HEK293 (cell line): Measurements from ENCODE around the gene CKS2.
A peak's percentile ranks its signal among the peaks of the same experiment; 100 is the strongest.

Experiments used
- CTCF ChIA-PET: fragments of 350-600 bp; formaldehyde crosslinking; extraction: SDS; loops from one replicate; lab custom pipeline; 2021; ENCODE audit warnings: antibody characterized with exemption; lab: Yijun Ruan, JAX
- POLR2A ChIA-PET: fragments of 300-600 bp; formaldehyde crosslinking; extraction: SDS; loops from one replicate; lab custom pipeline; 2020; ENCODE audit warnings: antibody characterized with exemption, inconsistent platforms; lab: Yijun Ruan, JAX
- H3K27ac ChIP-seq: fragments of 200-500 bp; sonication (Bioruptor generic); 2 replicates; pipeline ENCODE4 v1.5.1; 2014; ENCODE audit warnings: low read depth, low read length, control low read depth, inconsistent platforms; ENCODE audit errors: extremely low read depth
- H3K36me3 ChIP-seq, 2 experiments: fragments of 200-500 bp in 1 of 2; sonication (Bioruptor generic) in 1 of 2; 1 replicate in 1 of 2; 2 replicates in 1 of 2; pipeline ENCODE4 v1.5.1; 2014 to 2017; ENCODE audit warnings: inconsistent platforms in 2 of 2, low read length in 2 of 2; ENCODE audit not compliant: control insufficient read depth in 2 of 2, insufficient read depth in 1 of 2
- H3K4me1 ChIP-seq: fragments of 200-500 bp; sonication (Bioruptor generic); 2 replicates; pipeline ENCODE4 v1.5.1; 2014; ENCODE audit warnings: mild to moderate bottlenecking, low read length, inconsistent platforms; ENCODE audit not compliant: control insufficient read depth, insufficient read depth
- H3K4me3 ChIP-seq: 2 replicates; pipeline ENCODE4 v1.5.1; 2011; ENCODE audit warnings: low read depth, mild to moderate bottlenecking, control low read depth, low read length, moderate library complexity
- H3K9me3 ChIP-seq: fragments of 200-500 bp; sonication (Bioruptor generic); 2 replicates; pipeline ENCODE4 v1.5.1; 2014; ENCODE audit warnings: low read depth, low read length, inconsistent platforms; ENCODE audit not compliant: control insufficient read depth, insufficient read depth
- BCL11A ChIP-seq: fragments of 450-650 bp; formaldehyde crosslinking; IDR thresholded peaks from 2 replicates; pipeline ENCODE4 v1.5.1; 2016; ENCODE audit warnings: low read depth, missing biosample characterization, missing genetic modification characterization
- ELK4 ChIP-seq: IDR thresholded peaks from 2 replicates; pipeline ENCODE4 v1.6.1; 2011; ENCODE audit warnings: mild to moderate bottlenecking, low read depth, low read length, borderline replicate concordance
- REPIN1 ChIP-seq: fragments of 450-650 bp; formaldehyde crosslinking; IDR thresholded peaks from 2 replicates; pipeline ENCODE4 v1.5.1; 2017; ENCODE audit warnings: missing biosample characterization, missing genetic modification characterization, low read depth
- SALL2 ChIP-seq: fragments of 450-650 bp; formaldehyde crosslinking; IDR thresholded peaks from 2 replicates; pipeline ENCODE4 v1.5.0; 2017; ENCODE audit warnings: missing biosample characterization, mild to moderate bottlenecking, missing genetic modification characterization, borderline replicate concordance
- SCRT1 ChIP-seq: fragments of 450-650 bp; formaldehyde crosslinking; IDR thresholded peaks from 2 replicates; pipeline ENCODE4 v1.5.1; 2016; ENCODE audit warnings: missing biosample characterization, missing genetic modification characterization, borderline replicate concordance
- SP2 ChIP-seq: fragments of 450-650 bp; formaldehyde crosslinking; IDR thresholded peaks from 2 replicates; pipeline ENCODE4 v1.5.1; 2016; ENCODE audit warnings: missing biosample characterization, missing genetic modification characterization
- TCF7L2 ChIP-seq: IDR thresholded peaks from 2 replicates; pipeline ENCODE4 v1.6.1; 2011; ENCODE audit warnings: low read depth, mild to moderate bottlenecking, inconsistent platforms, low read length, moderate library complexity, borderline replicate concordance
- WT1 ChIP-seq: fragments of 450-650 bp; formaldehyde crosslinking; IDR thresholded peaks from 2 replicates; pipeline ENCODE4 v1.5.1; 2016; ENCODE audit warnings: missing biosample characterization, missing genetic modification characterization
- ZBTB26 ChIP-seq: fragments of 450-650 bp; formaldehyde crosslinking; optimal IDR thresholded peaks from 2 replicates; pipeline ENCODE3; 2016; ENCODE audit warnings: missing biosample characterization, mild to moderate bottlenecking, missing genetic modification characterization
- ZBTB49 ChIP-seq: fragments of 450-650 bp; formaldehyde crosslinking; IDR thresholded peaks from 2 replicates; pipeline ENCODE4 v1.5.1; 2016; ENCODE audit warnings: missing biosample characterization, missing genetic modification characterization, low read depth
- ZBTB6 ChIP-seq: fragments of 450-650 bp; formaldehyde crosslinking; IDR thresholded peaks from 2 replicates; pipeline ENCODE4 v1.5.1; 2017; ENCODE audit warnings: missing biosample characterization, missing genetic modification characterization
- ZFP37 ChIP-seq: fragments of 450-650 bp; formaldehyde crosslinking; IDR thresholded peaks from 2 replicates; pipeline ENCODE4 v1.5.1; 2016; ENCODE audit warnings: missing biosample characterization, missing genetic modification characterization
- ZNF132 ChIP-seq: fragments of 450-650 bp; formaldehyde crosslinking; IDR thresholded peaks from 2 replicates; pipeline ENCODE4 v1.5.1; 2017; ENCODE audit warnings: missing biosample characterization, missing genetic modification characterization, borderline replicate concordance
- ZNF155 ChIP-seq: fragments of 450-650 bp; formaldehyde crosslinking; IDR thresholded peaks from 2 replicates; pipeline ENCODE4 v1.5.1; 2016; ENCODE audit warnings: missing biosample characterization, missing genetic modification characterization
- ZNF16 ChIP-seq: fragments of 450-650 bp; formaldehyde crosslinking; IDR thresholded peaks from 2 replicates; pipeline ENCODE4 v1.5.1; 2016; ENCODE audit warnings: low read depth, missing biosample characterization, missing genetic modification characterization
- ZNF214 ChIP-seq: fragments of 450-650 bp; formaldehyde crosslinking; IDR thresholded peaks from 2 replicates; pipeline ENCODE4 v1.5.1; 2017; ENCODE audit warnings: missing biosample characterization, mild to moderate bottlenecking, missing genetic modification characterization, borderline replicate concordance
- ZNF24 ChIP-seq: fragments of 450-650 bp; formaldehyde crosslinking; IDR thresholded peaks from 2 replicates; pipeline ENCODE4 v1.5.1; 2016; ENCODE audit warnings: missing biosample characterization, missing genetic modification characterization
- ZNF266 ChIP-seq: fragments of 450-650 bp; formaldehyde crosslinking; IDR thresholded peaks from 2 replicates; pipeline ENCODE4 v1.5.1; 2016; ENCODE audit warnings: missing biosample characterization, missing genetic modification characterization, low read depth
- ZNF366 ChIP-seq: fragments of 450-650 bp; formaldehyde crosslinking; conservative IDR thresholded peaks from 2 replicates; pipeline ENCODE4 v1.5.1; 2016; ENCODE audit warnings: missing biosample characterization, missing genetic modification characterization
- ZNF514 ChIP-seq: fragments of 450-650 bp; formaldehyde crosslinking; IDR thresholded peaks from 2 replicates; pipeline ENCODE4 v1.5.1; 2016; ENCODE audit warnings: missing biosample characterization, missing genetic modification characterization
- ZNF629 ChIP-seq: fragments of 450-650 bp; formaldehyde crosslinking; IDR thresholded peaks from 2 replicates; pipeline ENCODE4 v1.5.1; 2017; ENCODE audit warnings: missing biosample characterization, missing genetic modification characterization
- ZNF658 ChIP-seq: fragments of 450-650 bp; formaldehyde crosslinking; IDR thresholded peaks from 2 replicates; pipeline ENCODE4; 2016; ENCODE audit warnings: missing biosample characterization, missing genetic modification characterization
- ZNF677 ChIP-seq: fragments of 450-650 bp; IDR thresholded peaks from 2 replicates; pipeline ENCODE4 v1.5.0; 2018; ENCODE audit warnings: missing biosample characterization, mild to moderate bottlenecking, missing genetic modification characterization, moderate library complexity
- ZNF704 ChIP-seq: fragments of 450-650 bp; formaldehyde crosslinking; IDR thresholded peaks from 2 replicates; pipeline ENCODE4 v1.5.1; 2016; ENCODE audit warnings: missing biosample characterization, missing genetic modification characterization
- ZNF707 ChIP-seq: fragments of 450-650 bp; formaldehyde crosslinking; IDR thresholded peaks from 2 replicates; pipeline ENCODE4 v1.5.1; 2016; ENCODE audit warnings: missing biosample characterization, missing genetic modification characterization
- ZNF76 ChIP-seq: fragments of 450-650 bp; formaldehyde crosslinking; IDR thresholded peaks from 2 replicates; pipeline ENCODE4; 2016; ENCODE audit warnings: low read depth, missing biosample characterization, missing genetic modification characterization, borderline replicate concordance
- ZNF830 ChIP-seq: fragments of 450-650 bp; IDR thresholded peaks from 2 replicates; pipeline ENCODE4 v1.5.0; 2018; ENCODE audit warnings: missing biosample characterization, missing genetic modification characterization, low read depth, mild to moderate bottlenecking, moderate library complexity

Gene CKS2

GRCh38 chr9:89318123-89319014 is 7.4 kb downstream of the CKS2 start, which contains the start of gene SECISBP2 (continued):
- peak; percentile 78 for TF ChIP-seq SP2 (tag by site-specific recombination)

GRCh38 chr9:89319015-89319905 is 8.3 kb downstream of the CKS2 start:
- Histone ChIP-seq H3K4me3 (peak overlapping the region; percentile 85), H3K27ac (peak overlapping the region; percentile 91), H3K9me3 (no peaks in the 10 kb centered on the region), H3K36me3 (peaks cover 11 to 55% of the 10 kb centered on the region in 2 experiments), H3K4me1 (no peaks in the 10 kb centered on the region)
- ChIA-PET POLR2A (interaction anchor here (1.0 to 1.4 kb wide), 2 partner anchors 9 to 230 kb away, joined by 6 to 11 read pairs; no protein-coding TSS in a partner anchor), CTCF (interaction anchor here (1.0 kb wide), 2 partner anchors 13 to 230 kb away, joined by 3 to 5 read pairs; no protein-coding TSS in a partner anchor)
- no peak for TF ChIP-seq ZNF677 (tag by site-specific recombination)
- no peak for TF ChIP-seq ZNF16 (tag by site-specific recombination)
- no peak for TF ChIP-seq ZNF24
- no peak for TF ChIP-seq ZNF214 (tag by site-specific recombination)
- no peak for TF ChIP-seq ZNF658 (tag by site-specific recombination)
- no peak; the same call in 1 of the 2 replicates for TF ChIP-seq ZNF366 (tag by site-specific recombination)
- 0 out of 2 replicates have a peak, but pooled peaks have one; percentile 5 for TF ChIP-seq ZNF76 (tag by site-specific recombination)
- TF ChIP-seq ZNF707 (tag by site-specific recombination) = no peak
- TF ChIP-seq TCF7L2 = no peak
- no peak for TF ChIP-seq ZBTB26 (tag by site-specific recombination)
- TF ChIP-seq ZNF155 (tag by site-specific recombination) = no peak
- peak; percentile 97 for TF ChIP-seq ZNF629 (tag by site-specific recombination)
- no peak for TF ChIP-seq ZNF830 (tag by site-specific recombination)
- TF ChIP-seq SCRT1 (tag by site-specific recombination) = no peak
- TF ChIP-seq SALL2 (tag by site-specific recombination) = no peak
- no peak for TF ChIP-seq ZBTB49 (tag by site-specific recombination)
- no peak for TF ChIP-seq ZNF266 (tag by site-specific recombination)
- TF ChIP-seq ZNF704 (tag by site-specific recombination) = no peak
- TF ChIP-seq ZBTB6 = no peak
- no peak for TF ChIP-seq ZNF132 (tag by site-specific recombination)
- TF ChIP-seq BCL11A (tag by site-specific recombination) = no peak
- TF ChIP-seq ZNF514 (tag by site-specific recombination) = no peak
- TF ChIP-seq ZFP37 (tag by site-specific recombination) = no peak
- no peak for TF ChIP-seq REPIN1 (tag by site-specific recombination)
- no peak for TF ChIP-seq WT1 (tag by site-specific recombination)
- no peak for TF ChIP-seq ELK4
- no peak for TF ChIP-seq SP2 (tag by site-specific recombination)
